Fibroblast of the aortic adventitia (primary cell): ENCODE data around the gene HSPBP1. TPM values are rescaled to one million over a fixed set of nuclear protein-coding genes. Genes with fewer than 3 reads are reported as not detected.
"Not testable (repeated sequence)": the region's sequence is repeated elsewhere in the genome, so short reads cannot be mapped to it uniquely, and the experiment has no call there.

Experiments
- DNase-seq: peaks from one replicate; pipeline ENCODE4 v3.0.0-alpha.2; 2010; ENCODE audit warnings: low read depth
- H3K4me3 ChIP-seq: 2 replicates; pipeline ENCODE4 v1.5.1; 2011; ENCODE audit warnings: low read depth, mild to moderate bottlenecking, control low read depth, low read length, moderate library complexity
- CTCF ChIP-seq: IDR thresholded peaks from 2 replicates; pipeline ENCODE4 v1.5.1; 2011; ENCODE audit warnings: mild to moderate bottlenecking, low read length, control low read depth, inconsistent platforms; ENCODE audit not compliant: insufficient read depth
- total RNA-seq: library from RNA; depleted of rRNA; stranded (reverse); fragments of >200 nt; gene quantifications from 2 replicates; pipeline ENCODE4 v1.2.3, GENCODE V29; 2012; ENCODE audit warnings: low replicate concordance

Gene HSPBP1
- total RNA-seq, result 29.1 and 48.3 TPM in 2 replicates

GRCh38 chr19:55279770-55280643 lies at the start of gene HSPBP1:
Gene HSPBP1 (minus strand): TSS chr19:55280110. CDS start chr19:55279608, 502 bp downstream.
- no peak for TF ChIP-seq CTCF
- peak; percentile 92 for DNase-seq
- H3K4me3 ChIP-seq, result peak within 1 kb of the TSS; percentile 90

GRCh38 chr19:55328774-55329318 lies 48.9 kb upstream of the HSPBP1 start:
- H3K4me3 ChIP-seq, DNase-seq: not testable (repeated sequence)

- DNase-seq, result no peak
- no peak within 1 kb of the TSS for H3K4me3 ChIP-seq
- TF ChIP-seq CTCF, result no peak
Observed at GRCh38 chr19:55325172-55325571, 45.3 kb upstream of the HSPBP1 start, which contains the start of gene TMEM150B. Gene TMEM150B (minus strand): TSS chr19:55325341. CDS start chr19:55321036, 4,305 bp downstream.

GRCh38 chr19:55324662-55325061 lies 44.8 kb upstream of the HSPBP1 start:
- no peak overlapping the region for H3K4me3 ChIP-seq
- TF ChIP-seq CTCF, result no peak
- DNase-seq, result no peak

GRCh38 chr19:55322204-55322885 lies 42.4 kb upstream of the HSPBP1 start:
- TF ChIP-seq CTCF, result no peak
- H3K4me3 ChIP-seq, result no peak overlapping the region
- no peak for DNase-seq

- no peak for DNase-seq
- H3K4me3 ChIP-seq, result no peak overlapping the region
- no peak for TF ChIP-seq CTCF
Observed at GRCh38 chr19:55321466-55322137, 41.7 kb upstream of the HSPBP1 start.
